Forelimb muscle (tissue), 1 donor: ENCODE results near the gene KCNAB2. TPM values are rescaled to one million over a fixed set of nuclear protein-coding genes. Genes with fewer than 3 reads are reported as not detected.

Source experiments
- DNase-seq: peaks from one replicate; pipeline ENCODE4 v3.0.0-alpha.2; 2013; ENCODE audit warnings: low read depth
- polyA plus RNA-seq: library from polyadenylated mRNA; unstranded; fragments of 120-200 nt; gene quantifications from one replicate; pipeline ENCODE4 v1.2.1, GENCODE V29; 2013; ENCODE audit not compliant: insufficient read length

KCNAB2 gene
- polyA plus RNA-seq, 1 donor = 4.1 TPM

DNA sequence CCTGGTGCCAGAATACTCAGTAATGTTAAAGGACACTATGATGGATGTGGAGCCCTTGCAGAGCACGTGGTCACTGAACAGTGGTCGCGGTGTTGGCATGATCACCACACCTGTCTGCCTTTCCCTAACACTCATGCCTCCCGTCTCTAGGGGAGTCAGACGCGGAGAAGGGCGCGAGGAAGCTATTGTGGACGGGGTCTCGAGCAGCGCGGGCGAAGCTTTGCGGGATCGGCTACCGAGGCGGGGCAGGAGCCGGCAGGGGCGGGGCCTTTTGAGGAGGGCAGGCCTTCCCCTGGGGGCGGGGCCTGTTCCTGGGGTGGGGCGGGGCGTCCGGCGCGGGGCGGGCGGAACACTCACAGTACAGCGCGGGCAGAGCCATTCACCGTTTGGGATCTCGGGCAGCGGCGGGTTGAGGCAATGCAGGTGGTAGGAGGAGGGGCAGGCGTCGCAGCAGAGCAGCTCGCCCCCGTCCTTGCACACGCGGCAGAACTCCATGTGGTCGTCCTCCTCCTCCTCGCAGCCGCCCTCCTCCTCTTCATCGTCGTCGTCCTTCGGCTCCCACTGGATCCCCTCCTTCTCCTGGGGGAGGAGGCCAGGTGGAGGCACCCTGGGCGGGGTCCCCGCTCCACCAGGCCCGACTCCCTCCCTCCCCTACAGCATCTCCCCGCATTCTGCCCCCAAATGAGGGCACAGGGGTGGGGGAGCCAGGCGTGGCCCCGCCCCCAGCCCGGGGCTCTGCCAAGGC lies 103.0 kb downstream of the KCNAB2 start:
- DNase-seq = no peak

DNA sequence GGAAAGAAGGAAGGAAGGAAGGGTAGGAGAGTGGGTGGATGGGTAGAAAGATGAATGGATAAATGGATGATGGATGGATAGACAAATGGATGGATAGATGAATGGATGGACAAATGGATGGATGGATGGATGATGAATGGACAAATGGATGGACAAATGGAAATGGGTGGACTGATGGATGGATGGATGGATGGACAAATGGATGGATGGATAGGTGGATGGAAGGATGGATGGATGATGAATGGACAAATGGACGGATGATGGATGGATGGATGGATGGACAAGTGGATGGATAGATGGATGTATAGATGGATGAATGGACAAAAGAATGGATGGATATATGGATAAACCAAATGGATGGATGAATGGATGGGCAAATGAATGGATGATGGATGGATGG lies 103.9 kb downstream of the KCNAB2 start:
- DNase-seq = no peak

DNA sequence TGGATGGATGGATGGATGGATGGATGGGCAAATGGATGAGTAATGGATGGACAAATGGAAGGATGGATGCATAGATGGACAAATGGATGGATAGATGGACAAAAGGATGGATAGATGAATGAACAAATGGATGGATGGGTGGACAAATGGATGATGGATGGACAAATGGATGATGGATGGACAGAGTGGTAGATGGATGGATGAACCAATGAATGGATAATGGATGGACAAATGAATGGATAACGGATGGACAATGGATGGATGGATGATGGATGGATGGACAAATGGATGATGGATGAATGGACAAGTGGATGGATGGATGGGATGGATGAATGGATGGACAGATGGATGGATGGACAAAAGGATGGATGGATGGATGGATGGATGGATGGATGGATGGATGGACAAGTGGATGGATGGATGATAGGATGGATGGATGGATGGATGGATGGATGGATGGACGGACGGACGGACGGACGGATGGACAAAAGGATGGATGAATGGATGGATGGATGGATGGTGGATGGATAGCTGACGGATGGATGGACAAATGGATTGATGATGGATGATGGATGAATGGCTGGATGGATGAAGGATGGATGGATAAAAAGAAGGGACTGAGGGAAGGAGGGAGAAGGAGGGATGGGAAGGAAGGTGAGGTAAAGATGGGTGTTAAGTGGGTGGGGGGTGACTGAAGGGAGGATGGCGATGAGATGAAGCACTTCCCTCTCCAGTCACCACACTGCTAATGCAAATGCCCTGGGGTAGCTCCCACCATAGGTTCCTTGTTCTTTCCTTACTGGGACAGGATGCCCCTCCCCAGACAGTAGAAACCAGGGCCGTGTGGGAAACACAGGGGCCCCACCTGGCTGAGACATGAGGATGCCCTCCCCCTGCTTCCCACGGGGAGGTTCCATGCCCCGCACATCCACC lies 104.6 kb downstream of the KCNAB2 start:
- DNase-seq = no peak

Other genes starting within 250 kb of the KCNAB2 start
- gene NPHP4, start 53.5 kb upstream of the KCNAB2 start, polyA plus RNA-seq = 4.1 TPM
- 0.14 TPM for gene CHD5, start 134.4 kb downstream of the KCNAB2 start, polyA plus RNA-seq
- gene RPL22, start 153.7 kb downstream of the KCNAB2 start, polyA plus RNA-seq = 687 TPM
- gene RNF207, start 160.2 kb downstream of the KCNAB2 start, polyA plus RNA-seq = 28.1 TPM
- 37.6 TPM for gene ICMT, start 190.1 kb downstream of the KCNAB2 start, polyA plus RNA-seq
- gene HES3, start 198.3 kb downstream of the KCNAB2 start, polyA plus RNA-seq = not detected
- 17.2 TPM for gene GPR153, start 215.2 kb downstream of the KCNAB2 start, polyA plus RNA-seq